MM.1S (cell line): ENCODE results near the gene RNF10.

Source experiments
- DNase-seq: peaks from one replicate; pipeline ENCODE4 v3.0.0-alpha.2; 2015
- H2AFZ ChIP-seq: fragments of 300-600 bp; sonication (generic); 2 replicates; pipeline ENCODE4 v1.6.0; 2016; ENCODE audit warnings: antibody characterized with exemption, low read length
- H3F3A ChIP-seq: fragments of 300-600 bp; sonication (generic); 2 replicates; pipeline ENCODE4 v1.6.1; 2016; ENCODE audit warnings: mild to moderate bottlenecking, antibody characterized with exemption, low read length, moderate library complexity, mixed read lengths; ENCODE audit not compliant: insufficient read depth
- H3K27ac ChIP-seq: fragments of 300-600 bp; sonication (generic); 2 replicates; pipeline ENCODE4 v1.5.1; 2016; ENCODE audit warnings: mild to moderate bottlenecking, low read length
- H3K27me3 ChIP-seq: fragments of 300-600 bp; sonication (generic); replicated peaks from 2 replicates; pipeline ENCODE4 v1.6.0; 2016; ENCODE audit warnings: low read length; ENCODE audit not compliant: insufficient read depth
- H3K36me3 ChIP-seq: fragments of 300-600 bp; sonication (generic); replicated peaks from 2 replicates; pipeline ENCODE4 v1.6.1; 2016; ENCODE audit warnings: mild to moderate bottlenecking, low read length, mixed read lengths; ENCODE audit not compliant: insufficient read depth
- H3K4me1 ChIP-seq: fragments of 300-600 bp; sonication (generic); 2 replicates; pipeline ENCODE4 v1.6.1; 2016; ENCODE audit warnings: low read length, mixed read lengths
- H3K4me2 ChIP-seq: fragments of 300-600 bp; sonication (generic); 2 replicates; pipeline ENCODE4 v1.6.0; 2016; ENCODE audit warnings: low read depth, low read length
- H3K4me3 ChIP-seq: fragments of 300-600 bp; sonication (generic); 2 replicates; pipeline ENCODE4 v1.5.1; 2016; ENCODE audit warnings: low read length, mixed read lengths
- H3K79me2 ChIP-seq: fragments of 300-600 bp; sonication (generic); 2 replicates; pipeline ENCODE4 v1.6.1; 2016; ENCODE audit warnings: mixed run types, low read length, mixed read lengths
- H3K9ac ChIP-seq: fragments of 300-600 bp; sonication (generic); 2 replicates; pipeline ENCODE4 v1.6.1; 2016; ENCODE audit warnings: low read length, mixed read lengths
- H3K9me2 ChIP-seq: fragments of 300-600 bp; sonication (generic); replicated peaks from 2 replicates; pipeline ENCODE4 v1.6.1; 2016; ENCODE audit warnings: mild to moderate bottlenecking, low read length, mixed read lengths; ENCODE audit not compliant: insufficient read depth
- H3K9me3 ChIP-seq: fragments of 300-600 bp; sonication (generic); replicated peaks from 2 replicates; pipeline ENCODE4 v1.6.1; 2016; ENCODE audit warnings: mild to moderate bottlenecking, low read length, mixed read lengths; ENCODE audit not compliant: insufficient read depth
- H4K20me1 ChIP-seq: fragments of 300-600 bp; sonication (generic); 2 replicates; pipeline ENCODE4 v1.6.1; 2016; ENCODE audit warnings: mild to moderate bottlenecking, low read length, moderate library complexity, mixed read lengths; ENCODE audit not compliant: insufficient read depth
- CTCF ChIP-seq: fragments of 300-600 bp; sonication (generic); IDR thresholded peaks from 2 replicates; pipeline ENCODE4 v1.5.1; 2016; ENCODE audit warnings: antibody characterized with exemption, low read length, mixed read lengths
- EZH2 ChIP-seq: fragments of 300-600 bp; sonication (generic); optimal IDR thresholded peaks from 2 replicates; pipeline ENCODE3; 2017; ENCODE audit warnings: low read depth, mild to moderate bottlenecking, antibody characterized with exemption, low read length, mixed read lengths
- EZH2phosphoT487 ChIP-seq: fragments of 300-600 bp; sonication (generic); IDR thresholded peaks from 2 replicates; pipeline ENCODE4 v1.6.1; 2018; ENCODE audit warnings: antibody characterized with exemption, low read length

Gene RNF10

GRCh38 chr12:120620624-120621023 is 86.5 kb downstream of the RNF10 start:
- no peak overlapping the region for H3K27ac ChIP-seq
- TF ChIP-seq EZH2phosphoT487: no peak
- TF ChIP-seq EZH2: no peak
- TF ChIP-seq CTCF: no peak
- H3K27me3 ChIP-seq: no peaks in the 10 kb centered on the region
- H4K20me1 ChIP-seq: no peaks in the 10 kb centered on the region
- H3K79me2 ChIP-seq: no peaks in the 10 kb centered on the region
- no peak overlapping the region for H3K9ac ChIP-seq
- H3F3A ChIP-seq: no peaks in the 10 kb centered on the region
- H3K9me3 ChIP-seq: no peaks in the 10 kb centered on the region
- no peak overlapping the region for H2AFZ ChIP-seq
- H3K9me2 ChIP-seq: no peaks in the 10 kb centered on the region
- DNase-seq: no peak
- no peak overlapping the region for H3K4me2 ChIP-seq
- H3K4me3 ChIP-seq: no peak overlapping the region
- H3K36me3 ChIP-seq: no peaks in the 10 kb centered on the region
- no peaks in the 10 kb centered on the region for H3K4me1 ChIP-seq

GRCh38 chr12:120625557-120626419 is 91.6 kb downstream of the RNF10 start:
- Histone ChIP-seq H3K9ac (no peak overlapping the region), H3K4me2 (peak overlapping the region; percentile 56; the same call in 1 of the 2 replicates), H4K20me1 (no peaks in the 10 kb centered on the region), H3K9me2 (no peaks in the 10 kb centered on the region), H3K4me3 (peak overlapping the region; percentile 20; the same call in 1 of the 2 replicates), H3K9me3 (no peaks in the 10 kb centered on the region), H3F3A (no peaks in the 10 kb centered on the region), H3K27me3 (no peaks in the 10 kb centered on the region), H3K27ac (no peak overlapping the region), H3K79me2 (no peaks in the 10 kb centered on the region), H3K36me3 (no peaks in the 10 kb centered on the region), H3K4me1 (no peaks in the 10 kb centered on the region), H2AFZ (peak overlapping the region; percentile 74)
- peak; percentile 62 for DNase-seq
- peak; percentile 14 for TF ChIP-seq CTCF
- no peak for TF ChIP-seq EZH2
